IMR-90 (cell line): Measurements from ENCODE around the gene MARCHF9. TPM values are rescaled to one million over a fixed set of nuclear protein-coding genes. Genes with fewer than 3 reads are reported as not detected.

Source experiments
- ATAC-seq: fragments of 200-7000 bp; cut with Tn5 transposase; 2 replicates; pipeline ENCODE4 v1.9.1; 2020; ENCODE audit warnings: low read depth, mild to moderate bottlenecking, moderate library complexity
- BruUV-seq: library from RNA; stranded (reverse); fragments of 400-500 nt; replicated peaks from 2 replicates; lab custom pipeline; 2021; lab: Mats Ljungman, UMichigan
- CTCF ChIA-PET: fragments of 300-600 bp; formaldehyde crosslinking; extraction: SDS; loops from one replicate; lab custom pipeline; 2021; ENCODE audit warnings: antibody characterized with exemption; lab: Yijun Ruan, JAX
- POLR2A ChIA-PET: fragments of 300-600 bp; sonication (Branson Sonifier 250); formaldehyde crosslinking; loops from one replicate; lab custom pipeline; 2022; ENCODE audit warnings: antibody characterized with exemption; ENCODE audit not compliant: unreplicated experiment; lab: Charles Lee
- DNase-seq: peaks from one replicate; pipeline ENCODE4 v3.0.0; 2013
- H2AFZ ChIP-seq: replicated peaks from 2 replicates; pipeline ENCODE3; 2013; ENCODE audit warnings: low read length, mild to moderate bottlenecking; ENCODE audit not compliant: poor library complexity
- H2AK5ac ChIP-seq: 2 replicates; pipeline ENCODE4 v1.6.1; 2013; ENCODE audit warnings: low read depth, low read length, inconsistent platforms
- H2AK9ac ChIP-seq: replicated peaks from 2 replicates; pipeline ENCODE3; 2013; ENCODE audit warnings: mild to moderate bottlenecking, low read depth, low read length, moderate library complexity; ENCODE audit not compliant: poor library complexity
- H2BK120ac ChIP-seq: 2 replicates; pipeline ENCODE4 v1.6.1; 2013; ENCODE audit warnings: low read depth, low read length, inconsistent platforms
- H2BK15ac ChIP-seq: 3 replicates; pipeline ENCODE4 v1.6.1; 2013; ENCODE audit warnings: low read depth, low read length, inconsistent platforms
- H2BK20ac ChIP-seq: 2 replicates; pipeline ENCODE4 v1.6.1; 2013; ENCODE audit warnings: low read depth, mild to moderate bottlenecking, inconsistent platforms, low read length, moderate library complexity
- H2BK5ac ChIP-seq: 2 replicates; pipeline ENCODE4 v1.6.1; 2013; ENCODE audit warnings: mild to moderate bottlenecking, low read depth, low read length, inconsistent platforms; ENCODE audit not compliant: poor library complexity, severe bottlenecking
- H3K14ac ChIP-seq: replicated peaks from 2 replicates; pipeline ENCODE4 v1.6.1; 2013; ENCODE audit warnings: low read depth, low read length, inconsistent platforms
- H3K18ac ChIP-seq: 2 replicates; pipeline ENCODE4 v1.6.1; 2013; ENCODE audit warnings: low read depth, low read length, control low read depth
- H3K23ac ChIP-seq: 2 replicates; pipeline ENCODE4 v1.6.1; 2013; ENCODE audit warnings: low read depth, low read length, inconsistent platforms
- H3K27ac ChIP-seq: 2 replicates; pipeline ENCODE4 v1.5.1; 2013; ENCODE audit warnings: mild to moderate bottlenecking, control low read depth, low read length; ENCODE audit not compliant: insufficient read depth
- H3K27me3 ChIP-seq: 2 replicates; pipeline ENCODE4 v1.6.1; 2013; ENCODE audit warnings: low read length; ENCODE audit not compliant: control insufficient read depth, insufficient read depth
- H3K36me3 ChIP-seq: 2 replicates; pipeline ENCODE4 v1.6.1; 2013; ENCODE audit warnings: low read length, mixed read lengths; ENCODE audit not compliant: control insufficient read depth, insufficient read depth
- H3K4ac ChIP-seq: 2 replicates; pipeline ENCODE4 v1.6.1; 2013; ENCODE audit warnings: low read depth, low read length, inconsistent platforms
- H3K4me1 ChIP-seq: 2 replicates; pipeline ENCODE4 v1.6.1; 2013; ENCODE audit warnings: low read length, mixed read lengths; ENCODE audit not compliant: control insufficient read depth, insufficient read depth
- H3K4me2 ChIP-seq: 2 replicates; pipeline ENCODE4 v1.6.1; 2013; ENCODE audit warnings: low read depth, mild to moderate bottlenecking, control low read depth, low read length, moderate library complexity
- H3K4me3 ChIP-seq: 2 replicates; pipeline ENCODE4 v1.5.1; 2013; ENCODE audit warnings: low read depth, mild to moderate bottlenecking, control low read depth, low read length, moderate library complexity; ENCODE audit not compliant: insufficient read depth
- H3K56ac ChIP-seq: 2 replicates; pipeline ENCODE4 v1.6.1; 2013; ENCODE audit warnings: low read length, inconsistent platforms; ENCODE audit not compliant: insufficient read depth; ENCODE audit errors: extremely low read depth
- H3K79me1 ChIP-seq, 2 experiments: 2 replicates each; pipeline ENCODE4 v1.6.1; 2013; ENCODE audit warnings: low read length in 2 of 2, inconsistent platforms in 1 of 2, low read depth in 1 of 2
- H3K9ac ChIP-seq: 2 replicates; pipeline ENCODE4 v1.6.1; 2013; ENCODE audit warnings: low read depth, low read length, control low read depth
- H3K9me1 ChIP-seq: 2 replicates; pipeline ENCODE4 v1.6.1; 2013; ENCODE audit warnings: low read length, inconsistent platforms; ENCODE audit not compliant: insufficient read depth
- H3K9me3 ChIP-seq: 2 replicates; pipeline ENCODE4 v1.6.1; 2013; ENCODE audit warnings: low read length; ENCODE audit not compliant: control insufficient read depth, insufficient read depth
- H4K20me1 ChIP-seq: 2 replicates; pipeline ENCODE4 v1.6.1; 2013; ENCODE audit warnings: low read length, inconsistent platforms; ENCODE audit not compliant: insufficient read depth
- H4K5ac ChIP-seq: 2 replicates; pipeline ENCODE4 v1.6.1; 2013; ENCODE audit warnings: mild to moderate bottlenecking, low read depth, low read length, control low read depth
- H4K8ac ChIP-seq, 2 experiments: 2 replicates each; pipeline ENCODE4 v1.6.1; 2013; ENCODE audit warnings: low read depth in 2 of 2, low read length in 2 of 2, control low read depth in 1 of 2, inconsistent platforms in 1 of 2
- H4K91ac ChIP-seq: 2 replicates; pipeline ENCODE4 v1.6.1; 2013; ENCODE audit warnings: low read depth, low read length, inconsistent platforms; ENCODE audit not compliant: insufficient read depth
- BHLHE40 ChIP-seq: fragments of 150-350 bp; IDR thresholded peaks from 2 replicates; pipeline ENCODE4 v1.6.1; 2016; ENCODE audit warnings: mild to moderate bottlenecking, low read depth, low read length
- CEBPB ChIP-seq: IDR thresholded peaks from 2 replicates; pipeline ENCODE4 v1.6.1; 2012; ENCODE audit warnings: low read depth, low read length, improper control_type of control experiment
- CHD1 ChIP-seq: IDR thresholded peaks from 2 replicates; pipeline ENCODE4 v1.6.1; 2012; ENCODE audit warnings: low read depth, low read length, improper control_type of control experiment
- FOS ChIP-seq: fragments of 150-350 bp; IDR thresholded peaks from 2 replicates; pipeline ENCODE4 v1.6.1; 2016; ENCODE audit warnings: low read depth, low read length
- MAFK ChIP-seq: IDR thresholded peaks from 2 replicates; pipeline ENCODE4 v1.6.1; 2012; ENCODE audit warnings: low read depth, low read length, improper control_type of control experiment
- MAZ ChIP-seq: IDR thresholded peaks from 2 replicates; pipeline ENCODE4 v1.6.1; 2012; ENCODE audit warnings: low read depth, mild to moderate bottlenecking, low read length, improper control_type of control experiment, moderate library complexity, borderline replicate concordance
- MXI1 ChIP-seq: IDR thresholded peaks from 2 replicates; pipeline ENCODE4 v1.6.1; 2012; ENCODE audit warnings: low read depth, mild to moderate bottlenecking, low read length, moderate library complexity, borderline replicate concordance
- NFE2L2 ChIP-seq: fragments of 150-350 bp; IDR thresholded peaks from 2 replicates; pipeline ENCODE4 v1.6.1; 2016; ENCODE audit warnings: low read depth, mild to moderate bottlenecking, low read length
- POLR2A ChIP-seq: IDR thresholded peaks from 2 replicates; pipeline ENCODE4 v1.6.1; 2012; ENCODE audit warnings: mild to moderate bottlenecking, low read depth, low read length
- RAD21 ChIP-seq: IDR thresholded peaks from 2 replicates; pipeline ENCODE4 v1.6.1; 2012; ENCODE audit warnings: low read length, improper control_type of control experiment
- RCOR1 ChIP-seq: IDR thresholded peaks from 2 replicates; pipeline ENCODE4 v1.6.1; 2012; ENCODE audit warnings: mild to moderate bottlenecking, low read length, improper control_type of control experiment; ENCODE audit not compliant: insufficient replicate concordance
- RFX5 ChIP-seq: IDR thresholded peaks from 2 replicates; pipeline ENCODE4 v1.8.0; 2012; ENCODE audit warnings: low read depth, mild to moderate bottlenecking, low read length, moderate library complexity
- SMC3 ChIP-seq: fragments of 150-350 bp; IDR thresholded peaks from 2 replicates; pipeline ENCODE4 v1.6.1; 2016; ENCODE audit warnings: low read depth, mild to moderate bottlenecking, antibody characterized with exemption, low read length, moderate library complexity
- WGBS, 2 experiments: methylation state at CpG; one replicate each; pipeline versions ENCODE4 v1.1.5 to v1.1.7; 2013; ENCODE audit warnings: missing lambda C conversion rate in 2 of 2; ENCODE audit not compliant: insufficient read length in 1 of 2; ENCODE audit errors: extremely low coverage in 2 of 2; 5-methylcytosine and 5-hydroxymethylcytosine counted together
- dilution Hi-C: fragments of 300-500 bp; cut with HindIII; formaldehyde crosslinking; loops from one replicate; pipeline ENCODE4 v1.14.3; 2018; ENCODE audit warnings: low sequenced_read_pairs; ENCODE audit not compliant: unreplicated experiment
- in situ Hi-C: fragments of 300-500 bp; cut with MboI; formaldehyde crosslinking; loops from 3 replicates; pipeline ENCODE4 v1.14.3; 2019; ENCODE audit warnings: low sequenced_read_pairs, inconsistent platforms, mixed read lengths
- intact Hi-C: fragments of 100-400 bp; cut with micrococcal nuclease; formaldehyde crosslinking; loops from 2 replicates; pipeline ENCODE4 v1.10.0; 2022
- polyA plus RNA-seq, 3 experiments: library from polyadenylated mRNA; depleted of rRNA; stranded (reverse); fragments of >200 nt; gene quantifications; 2 replicates each; pipeline ENCODE4 v1.2.3, GENCODE V29; 2012; ENCODE audit warnings: low replicate concordance in 1 of 3
- total RNA-seq: library from RNA; depleted of rRNA; stranded (reverse); fragments of >200 nt; gene quantifications from 2 replicates; pipeline ENCODE4 v1.2.3, GENCODE V29; 2012
- TF ChIP-seq, protein P1 (sequence below): conservative IDR thresholded peaks from 2 replicates; pipeline ENCODE4 v1.5.1; 2012; ENCODE audit warnings: mild to moderate bottlenecking, low read depth, low read length, improper control_type of control experiment
- TF ChIP-seq, protein P2 (sequence below): fragments of 150-350 bp; IDR thresholded peaks from 2 replicates; pipeline ENCODE4 v1.6.1; 2016; ENCODE audit warnings: low read depth, mild to moderate bottlenecking, low read length, moderate library complexity, borderline replicate concordance
- TF ChIP-seq, protein P3 (sequence below): fragments of 150-350 bp; IDR thresholded peaks from 2 replicates; pipeline ENCODE4 v1.6.1; 2017; ENCODE audit warnings: mild to moderate bottlenecking, antibody characterized with exemption, low read length, low read depth

MARCHF9 gene
- total and polyA plus RNA-seq, 2 of the 4 experiments (the other 2 are of a cell fraction), result 1.1 to 5.4 TPM

DNA sequence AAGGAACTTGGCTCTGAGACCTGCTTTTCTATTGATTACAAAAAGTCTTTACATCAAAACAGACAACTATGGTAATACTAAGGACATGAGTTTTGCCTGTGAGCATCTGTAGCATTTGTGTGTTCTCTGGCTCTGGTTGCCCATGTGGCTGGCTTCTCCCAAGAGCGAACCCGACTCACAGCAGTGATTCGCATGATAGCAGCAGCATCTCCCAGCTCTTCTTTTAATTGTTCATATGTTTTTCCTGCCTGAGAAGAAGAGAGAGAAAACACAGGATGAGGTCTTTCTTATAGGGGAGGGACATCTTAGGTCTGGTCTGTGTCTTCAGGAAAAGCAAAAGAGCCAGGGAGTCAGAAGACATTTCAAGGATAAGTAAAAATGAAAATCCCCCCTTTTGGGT, 46.1 kb downstream of the MARCHF9 start:
- H2BK120ac ChIP-seq, result no peak overlapping the region
- H4K20me1 ChIP-seq, result no peaks in the 10 kb centered on the region; the same call in 1 of the 2 replicates
- H2AK5ac ChIP-seq, result no peak overlapping the region
- dilution Hi-C loops, result no loop called here
- H3K4me1 ChIP-seq, result no peaks in the 10 kb centered on the region
- intact Hi-C loops, result no loop called here
- peaks cover 8 to 13% of the 10 kb centered on the region in 2 experiments; a peak in 3 of 4 replicates for H3K79me1 ChIP-seq
- no peak for ATAC-seq
- H3K36me3 ChIP-seq, result peaks cover 39% of the 10 kb centered on the region
- CTCF ChIA-PET, result no interaction called here
- H3K9ac ChIP-seq, result no peak overlapping the region
- no CpG with 5 or more reads among the region's 3 CpGs for WGBS, 2 experiments
- H3K56ac ChIP-seq, result no peak overlapping the region
- H2BK15ac ChIP-seq, result no peak overlapping the region
- in situ Hi-C loops, result no loop called here
- H3K27me3 ChIP-seq, result no peaks in the 10 kb centered on the region
- no peak overlapping the region for H3K27ac ChIP-seq
- H3K9me1 ChIP-seq, result 0 out of 2 replicates have a peak, but pooled peaks cover 2% of the 10 kb centered on the region
- H3K4me2 ChIP-seq, result no peak overlapping the region
- no peak overlapping the region for H2AK9ac ChIP-seq
- TF ChIP-seq RFX5 (no peak), RCOR1 (no peak), MAFK (no peak), FOS (no peak), MXI1 (no peak), MAZ (no peak), NFE2L2 (no peak), SMC3 (no peak), POLR2A (no peak), RAD21 (no peak), BHLHE40 (no peak), CEBPB (no peak), CHD1 (no peak)
- TF ChIP-seq, protein P1, sequence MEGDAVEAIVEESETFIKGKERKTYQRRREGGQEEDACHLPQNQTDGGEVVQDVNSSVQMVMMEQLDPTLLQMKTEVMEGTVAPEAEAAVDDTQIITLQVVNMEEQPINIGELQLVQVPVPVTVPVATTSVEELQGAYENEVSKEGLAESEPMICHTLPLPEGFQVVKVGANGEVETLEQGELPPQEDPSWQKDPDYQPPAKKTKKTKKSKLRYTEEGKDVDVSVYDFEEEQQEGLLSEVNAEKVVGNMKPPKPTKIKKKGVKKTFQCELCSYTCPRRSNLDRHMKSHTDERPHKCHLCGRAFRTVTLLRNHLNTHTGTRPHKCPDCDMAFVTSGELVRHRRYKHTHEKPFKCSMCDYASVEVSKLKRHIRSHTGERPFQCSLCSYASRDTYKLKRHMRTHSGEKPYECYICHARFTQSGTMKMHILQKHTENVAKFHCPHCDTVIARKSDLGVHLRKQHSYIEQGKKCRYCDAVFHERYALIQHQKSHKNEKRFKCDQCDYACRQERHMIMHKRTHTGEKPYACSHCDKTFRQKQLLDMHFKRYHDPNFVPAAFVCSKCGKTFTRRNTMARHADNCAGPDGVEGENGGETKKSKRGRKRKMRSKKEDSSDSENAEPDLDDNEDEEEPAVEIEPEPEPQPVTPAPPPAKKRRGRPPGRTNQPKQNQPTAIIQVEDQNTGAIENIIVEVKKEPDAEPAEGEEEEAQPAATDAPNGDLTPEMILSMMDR, result no peak
- TF ChIP-seq, protein P2, sequence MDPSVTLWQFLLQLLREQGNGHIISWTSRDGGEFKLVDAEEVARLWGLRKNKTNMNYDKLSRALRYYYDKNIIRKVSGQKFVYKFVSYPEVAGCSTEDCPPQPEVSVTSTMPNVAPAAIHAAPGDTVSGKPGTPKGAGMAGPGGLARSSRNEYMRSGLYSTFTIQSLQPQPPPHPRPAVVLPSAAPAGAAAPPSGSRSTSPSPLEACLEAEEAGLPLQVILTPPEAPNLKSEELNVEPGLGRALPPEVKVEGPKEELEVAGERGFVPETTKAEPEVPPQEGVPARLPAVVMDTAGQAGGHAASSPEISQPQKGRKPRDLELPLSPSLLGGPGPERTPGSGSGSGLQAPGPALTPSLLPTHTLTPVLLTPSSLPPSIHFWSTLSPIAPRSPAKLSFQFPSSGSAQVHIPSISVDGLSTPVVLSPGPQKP, result no peak
- TF ChIP-seq, protein P3, sequence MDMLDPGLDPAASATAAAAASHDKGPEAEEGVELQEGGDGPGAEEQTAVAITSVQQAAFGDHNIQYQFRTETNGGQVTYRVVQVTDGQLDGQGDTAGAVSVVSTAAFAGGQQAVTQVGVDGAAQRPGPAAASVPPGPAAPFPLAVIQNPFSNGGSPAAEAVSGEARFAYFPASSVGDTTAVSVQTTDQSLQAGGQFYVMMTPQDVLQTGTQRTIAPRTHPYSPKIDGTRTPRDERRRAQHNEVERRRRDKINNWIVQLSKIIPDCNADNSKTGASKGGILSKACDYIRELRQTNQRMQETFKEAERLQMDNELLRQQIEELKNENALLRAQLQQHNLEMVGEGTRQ, result no peak
- H2AFZ ChIP-seq, result no peak overlapping the region
- no peak overlapping the region for H2BK20ac ChIP-seq
- POLR2A ChIA-PET, result no interaction called here
- no peak overlapping the region for H3K18ac ChIP-seq
- no peak overlapping the region for H3K14ac ChIP-seq
- no peak overlapping the region for H3K23ac ChIP-seq
- no peak overlapping the region for H2BK5ac ChIP-seq
- no peak overlapping the region for H4K8ac ChIP-seq
- H3K4me3 ChIP-seq, result no peak overlapping the region
- H4K5ac ChIP-seq, result no peak overlapping the region
- no TSS peak for BruUV-seq
- no peaks in the 10 kb centered on the region for H3K9me3 ChIP-seq
- H3K4ac ChIP-seq, result no peak overlapping the region
- DNase-seq, result no peak
- no peak overlapping the region for H4K91ac ChIP-seq
